Sigmoid colon (tissue), 4 donors: ENCODE data around the gene LEFTY2.
"Not testable (repeated sequence)": the region's sequence is repeated elsewhere in the genome, so short reads cannot be mapped to it uniquely, and the experiment has no call there.

ENCODE experiments used
- EP300 ChIP-seq, 4 donors: sonication (generic); formaldehyde crosslinking; IDR thresholded peaks; one replicate each; pipeline ENCODE4 v1.6.1; 2017; ENCODE audit warnings: antibody characterized with exemption in 4 of 4
- POLR2A ChIP-seq, 2 donors: fragments of 450-650 bp; IDR thresholded peaks; one replicate each; pipeline ENCODE4 v1.6.1; 2016; ENCODE audit warnings: antibody characterized with exemption in 2 of 2, mild to moderate bottlenecking in 2 of 2, moderate library complexity in 2 of 2
- POLR2AphosphoS5 ChIP-seq, 4 donors: sonication (generic); formaldehyde crosslinking; IDR thresholded peaks; one replicate each; pipeline ENCODE4 v1.6.1; 2017; ENCODE audit warnings: antibody characterized with exemption in 4 of 4
- TF ChIP-seq, protein P1 (sequence below), 4 experiments: fragments of 450-650 bp in 3 of 4; fragments of 200-600 bp in 1 of 4; IDR thresholded peaks; one replicate each; pipeline ENCODE4 v1.5.1; 2016 to 2019; ENCODE audit warnings: antibody characterized with exemption in 4 of 4, mild to moderate bottlenecking in 3 of 4, moderate library complexity in 2 of 4

DNA sequence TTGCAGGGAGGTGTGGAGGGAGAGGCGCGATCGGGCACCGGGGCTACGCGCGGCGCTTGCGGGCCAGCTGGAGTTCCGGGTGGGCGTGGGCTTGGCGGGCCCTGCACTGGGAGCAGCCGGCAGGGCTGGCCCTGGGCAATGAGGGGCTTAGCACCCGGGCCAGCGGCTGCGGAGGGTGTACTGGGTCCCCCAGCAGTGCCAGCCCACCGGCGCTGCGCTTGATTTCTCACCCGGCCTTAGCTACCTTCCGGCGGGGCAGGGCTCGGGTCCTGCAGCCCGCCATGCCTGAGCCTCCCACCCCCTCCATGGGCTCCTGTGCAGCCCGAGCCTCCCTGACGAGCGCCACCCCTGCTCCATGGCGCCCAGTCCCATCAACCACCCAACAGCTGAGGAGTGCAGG lies 28.7 kb upstream of the LEFTY2 start:
- TF ChIP-seq, protein P1, sequence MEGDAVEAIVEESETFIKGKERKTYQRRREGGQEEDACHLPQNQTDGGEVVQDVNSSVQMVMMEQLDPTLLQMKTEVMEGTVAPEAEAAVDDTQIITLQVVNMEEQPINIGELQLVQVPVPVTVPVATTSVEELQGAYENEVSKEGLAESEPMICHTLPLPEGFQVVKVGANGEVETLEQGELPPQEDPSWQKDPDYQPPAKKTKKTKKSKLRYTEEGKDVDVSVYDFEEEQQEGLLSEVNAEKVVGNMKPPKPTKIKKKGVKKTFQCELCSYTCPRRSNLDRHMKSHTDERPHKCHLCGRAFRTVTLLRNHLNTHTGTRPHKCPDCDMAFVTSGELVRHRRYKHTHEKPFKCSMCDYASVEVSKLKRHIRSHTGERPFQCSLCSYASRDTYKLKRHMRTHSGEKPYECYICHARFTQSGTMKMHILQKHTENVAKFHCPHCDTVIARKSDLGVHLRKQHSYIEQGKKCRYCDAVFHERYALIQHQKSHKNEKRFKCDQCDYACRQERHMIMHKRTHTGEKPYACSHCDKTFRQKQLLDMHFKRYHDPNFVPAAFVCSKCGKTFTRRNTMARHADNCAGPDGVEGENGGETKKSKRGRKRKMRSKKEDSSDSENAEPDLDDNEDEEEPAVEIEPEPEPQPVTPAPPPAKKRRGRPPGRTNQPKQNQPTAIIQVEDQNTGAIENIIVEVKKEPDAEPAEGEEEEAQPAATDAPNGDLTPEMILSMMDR (IDR thresholded peaks at IDR 0.05) = not testable (repeated sequence)
- not testable (repeated sequence) for TF ChIP-seq POLR2AphosphoS5, POLR2A, EP300 (IDR thresholded peaks at IDR 0.05)
